Mucosa of rectum (tissue), 2 donors: ENCODE measurements around the gene ST3GAL3.

Source experiments
- H3K27ac ChIP-seq, 2 donors: one replicate each; pipeline ENCODE4 v1.7.0; 2013; ENCODE audit warnings: inconsistent platforms in 2 of 2, low read depth in 2 of 2, low read length in 2 of 2
- H3K27me3 ChIP-seq, 2 donors: one replicate each; pipeline ENCODE4 v1.7.0; 2013; ENCODE audit warnings: low read length in 2 of 2; ENCODE audit not compliant: control insufficient read depth in 2 of 2, insufficient read depth in 2 of 2
- H3K36me3 ChIP-seq, 2 donors: one replicate each; pipeline ENCODE4 v1.7.0; 2013; ENCODE audit warnings: low read length in 2 of 2; ENCODE audit not compliant: control insufficient read depth in 2 of 2, insufficient read depth in 2 of 2
- H3K4me1 ChIP-seq, 2 donors: one replicate each; pipeline ENCODE4 v1.7.0; 2013; ENCODE audit warnings: low read length in 2 of 2, mild to moderate bottlenecking in 1 of 2; ENCODE audit not compliant: control insufficient read depth in 2 of 2, insufficient read depth in 2 of 2
- H3K4me3 ChIP-seq, 2 donors: one replicate each; pipeline ENCODE4 v1.7.0; 2013; ENCODE audit warnings: low read length in 2 of 2
- H3K9ac ChIP-seq, 2 donors: one replicate each; pipeline ENCODE4 v1.7.0; 2013; ENCODE audit warnings: low read length in 2 of 2, low read depth in 1 of 2, mild to moderate bottlenecking in 1 of 2
- H3K9me3 ChIP-seq, 2 donors: one replicate each; pipeline ENCODE4 v1.7.0; 2013; ENCODE audit warnings: low read length in 2 of 2; ENCODE audit not compliant: control insufficient read depth in 2 of 2
- donor health status: healthy.
- donor health status: Normal muscosa, but diverticular disease.

ST3GAL3 gene

GRCh38 chr1:43942411-43942810 lies 235.1 kb downstream of the ST3GAL3 start:
- no peak overlapping the region for H3K4me3 ChIP-seq
- H3K9me3 ChIP-seq: no peaks in the 10 kb centered on the region
- no peaks in the 10 kb centered on the region for H3K27me3 ChIP-seq
- H3K9ac ChIP-seq: no peak overlapping the region
- peaks cover 13 to 16% of the 10 kb centered on the region in 2 donors for H3K4me1 ChIP-seq
- H3K27ac ChIP-seq: no peak overlapping the region
- no peaks in the 10 kb centered on the region for H3K36me3 ChIP-seq

DNA sequence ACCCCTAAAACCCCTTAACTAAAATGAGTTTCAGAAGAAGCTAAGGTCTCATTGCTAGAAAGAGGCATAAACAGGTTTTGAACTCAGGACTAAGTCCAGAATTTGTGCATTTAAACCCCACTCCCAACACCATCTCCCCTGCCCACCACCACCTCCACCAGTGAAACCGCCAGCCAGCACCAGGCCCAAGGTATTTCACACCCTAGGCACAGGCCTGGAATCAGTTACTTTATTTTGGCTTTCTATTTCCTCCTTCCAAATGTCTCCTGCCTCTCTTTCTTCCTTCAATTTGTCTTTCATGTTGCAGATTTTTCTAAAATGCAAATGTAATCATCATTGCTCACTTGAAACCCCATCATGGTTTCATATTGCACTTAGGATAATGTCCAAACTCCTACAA lies 237.5 kb downstream of the ST3GAL3 start:
- Histone ChIP-seq H3K4me1 (peaks cover 21 to 25% of the 10 kb centered on the region in 2 donors), H3K9me3 (no peaks in the 10 kb centered on the region), H3K27me3 (no peaks in the 10 kb centered on the region), H3K4me3 (no peak overlapping the region), H3K36me3 (peaks cover 2 to 3% of the 10 kb centered on the region in 2 donors), H3K27ac (no peak overlapping the region), H3K9ac (no peak overlapping the region)

- H3K4me1 ChIP-seq: peaks cover 21 to 25% of the 10 kb centered on the region in 2 donors
- H3K9ac ChIP-seq: peak overlapping the region; percentile 81 to 89
- peak overlapping the region; percentile 94 to 95 for H3K27ac ChIP-seq
- H3K9me3 ChIP-seq: no peaks in the 10 kb centered on the region
- H3K27me3 ChIP-seq: no peaks in the 10 kb centered on the region
- peak overlapping the region; percentile 85 to 94 for H3K4me3 ChIP-seq
- H3K36me3 ChIP-seq: peaks cover 5 to 10% of the 10 kb centered on the region in 2 donors
Measured at GRCh38 chr1:43945674-43946235, 238.4 kb downstream of the ST3GAL3 start.

- Histone ChIP-seq H3K9ac (peak within 1 kb of the TSS; percentile 81 to 89), H3K27ac (peak within 1 kb of the TSS; percentile 94 to 95), H3K36me3 (peaks cover 5 to 10% of the 10 kb centered on the region in 2 donors), H3K4me3 (peak within 1 kb of the TSS; percentile 85 to 94), H3K9me3 (no peaks in the 10 kb centered on the region), H3K27me3 (no peaks in the 10 kb centered on the region), H3K4me1 (peaks cover 21 to 25% of the 10 kb centered on the region in 2 donors)
Measured at GRCh38 chr1:43946236-43947060, 239.1 kb downstream of the ST3GAL3 start, which contains the start of gene IPO13. Gene IPO13 (plus strand): TSS chr1:43946950. CDS start chr1:43947601, 651 bp downstream.

- Histone ChIP-seq H3K27ac (peak overlapping the region; percentile 94 to 95), H3K9ac (peak overlapping the region; percentile 81 to 89), H3K4me3 (peak overlapping the region; percentile 85 to 94), H3K36me3 (peaks cover 5 to 10% of the 10 kb centered on the region in 2 donors), H3K27me3 (no peaks in the 10 kb centered on the region), H3K9me3 (no peaks in the 10 kb centered on the region), H3K4me1 (peaks cover 21% of the 10 kb centered on the region in 2 donors)
Measured at GRCh38 chr1:43947061-43947873, 239.9 kb downstream of the ST3GAL3 start.

DNA sequence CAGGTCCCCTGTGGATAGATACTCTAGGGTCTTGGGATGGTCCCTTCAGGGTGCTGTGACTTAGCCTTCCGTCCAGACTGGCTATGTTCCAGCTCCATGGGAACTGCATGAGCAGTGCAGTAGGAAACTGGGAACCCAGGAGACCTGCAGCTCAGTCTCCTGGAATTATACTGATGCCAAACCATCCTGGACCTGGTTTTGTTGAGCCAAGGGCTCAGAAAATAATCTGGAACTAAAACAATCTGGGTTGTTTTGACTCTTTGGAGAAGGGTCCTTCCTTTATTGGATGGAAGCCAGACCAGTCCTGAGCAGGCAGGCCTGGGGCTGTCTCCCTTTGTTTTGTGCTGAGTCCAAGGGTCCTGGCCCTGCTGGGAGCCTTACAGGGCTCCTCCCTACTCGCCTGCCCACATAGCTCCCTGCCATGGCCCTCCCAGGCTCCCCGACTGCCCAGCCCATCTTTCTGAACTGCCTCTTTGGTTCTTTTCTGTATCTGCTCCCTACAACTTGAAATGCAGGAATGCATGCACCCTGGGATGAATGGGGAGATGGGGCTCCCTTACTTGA lies 240.6 kb downstream of the ST3GAL3 start:
- Histone ChIP-seq H3K27me3 (no peaks in the 10 kb centered on the region), H3K36me3 (peaks cover 5 to 10% of the 10 kb centered on the region in 2 donors), H3K9me3 (no peaks in the 10 kb centered on the region), H3K27ac (no peak overlapping the region), H3K4me1 (peaks cover 21% of the 10 kb centered on the region in 2 donors), H3K9ac (peak overlapping the region; percentile 24 to 89), H3K4me3 (peak overlapping the region; percentile 85 to 94)

- no peak overlapping the region for H3K27ac ChIP-seq
- peaks cover 5 to 10% of the 10 kb centered on the region in 2 donors for H3K36me3 ChIP-seq
- no peaks in the 10 kb centered on the region for H3K9me3 ChIP-seq
- H3K9ac ChIP-seq: no peak overlapping the region
- H3K27me3 ChIP-seq: no peaks in the 10 kb centered on the region
- H3K4me1 ChIP-seq: peaks cover 21% of the 10 kb centered on the region in 2 donors
- H3K4me3 ChIP-seq: no peak overlapping the region
Measured at GRCh38 chr1:43949678-43950077, 242.3 kb downstream of the ST3GAL3 start.

- Histone ChIP-seq H3K4me1 (peaks cover 12 to 14% of the 10 kb centered on the region in 2 donors), H3K36me3 (peaks cover 5 to 12% of the 10 kb centered on the region in 2 donors)
Measured at GRCh38 chr1:43951021-43951985, 244.0 kb downstream of the ST3GAL3 start.

More at GRCh38 chr1:43951021-43951985, 244.0 kb downstream of the ST3GAL3 start:
- no peak overlapping the region for H3K27ac ChIP-seq
- no peak overlapping the region for H3K4me3 ChIP-seq
- H3K9ac ChIP-seq: no peak overlapping the region
- no peaks in the 10 kb centered on the region for H3K9me3 ChIP-seq
- no peaks in the 10 kb centered on the region for H3K27me3 ChIP-seq
